Mesenchymal stem cell (in vitro differentiated cells and primary cell): ENCODE results near the gene P2RX1.

Experiments
- DNase-seq: peaks from one replicate; pipeline ENCODE4 v3.0.0-alpha.2; 2013
- H2AFZ ChIP-seq: one replicate; pipeline ENCODE4 v1.6.1; 2013; ENCODE audit warnings: low read depth, mild to moderate bottlenecking, control low read depth, inconsistent platforms, low read length, moderate library complexity
- H2AK5ac ChIP-seq: 2 replicates; pipeline ENCODE4 v1.6.1; 2013; ENCODE audit warnings: low read length, moderate library complexity, mild to moderate bottlenecking, inconsistent platforms; ENCODE audit not compliant: severe bottlenecking
- H2BK120ac ChIP-seq: one replicate; pipeline ENCODE4 v1.6.1; 2013; ENCODE audit warnings: low read depth, mild to moderate bottlenecking, inconsistent platforms, low read length, moderate library complexity
- H2BK12ac ChIP-seq, 2 experiments: one replicate each; pipeline ENCODE4 v1.6.1; 2013; ENCODE audit warnings: inconsistent platforms in 2 of 2, low read length in 2 of 2, mild to moderate bottlenecking in 2 of 2, moderate library complexity in 2 of 2, control low read depth in 1 of 2
- H2BK15ac ChIP-seq: one replicate; pipeline ENCODE4 v1.6.1; 2013; ENCODE audit warnings: mild to moderate bottlenecking, low read depth, inconsistent platforms; ENCODE audit not compliant: poor library complexity, severe bottlenecking
- H2BK5ac ChIP-seq: 2 replicates; pipeline ENCODE4 v1.6.1; 2013; ENCODE audit warnings: low read depth, mild to moderate bottlenecking, low read length, control low read depth, inconsistent platforms; ENCODE audit not compliant: poor library complexity, severe bottlenecking
- H3K14ac ChIP-seq, 2 experiments: one replicate each; pipeline ENCODE4 v1.6.1; 2013; ENCODE audit warnings: inconsistent platforms in 2 of 2, low read length in 2 of 2, control low read depth in 1 of 2, mild to moderate bottlenecking in 1 of 2, moderate library complexity in 1 of 2
- H3K18ac ChIP-seq, 2 experiments: one replicate each; pipeline ENCODE4 v1.6.1; 2013; ENCODE audit warnings: inconsistent platforms in 2 of 2, low read length in 2 of 2, control low read depth in 1 of 2, low read depth in 1 of 2, mild to moderate bottlenecking in 1 of 2
- H3K23ac ChIP-seq, 2 experiments: one replicate each; pipeline ENCODE4 v1.6.1; 2013; ENCODE audit warnings: inconsistent platforms in 2 of 2, low read length in 2 of 2, mild to moderate bottlenecking in 2 of 2, moderate library complexity in 2 of 2, control low read depth in 1 of 2
- H3K27ac ChIP-seq: 2 replicates; pipeline ENCODE4 v1.5.1; 2013; ENCODE audit warnings: mild to moderate bottlenecking, moderate library complexity, low read length, control low read depth, inconsistent platforms; ENCODE audit not compliant: poor library complexity, severe bottlenecking
- H3K27me3 ChIP-seq, 2 experiments: 2 replicates each; pipeline versions ENCODE4 v1.6.1 to v1.7.0; 2013; ENCODE audit warnings: low read length in 2 of 2, mild to moderate bottlenecking in 2 of 2, moderate library complexity in 2 of 2, control low read depth in 1 of 2, inconsistent platforms in 1 of 2; ENCODE audit not compliant: control insufficient read depth in 1 of 2, insufficient read depth in 1 of 2
- H3K36me3 ChIP-seq, 2 experiments: 2 replicates each; pipeline versions ENCODE4 v1.6.1 to v1.7.0; 2013; ENCODE audit warnings: low read length in 2 of 2, control low read depth in 1 of 2, inconsistent platforms in 1 of 2, low read depth in 1 of 2, mild to moderate bottlenecking in 1 of 2; ENCODE audit not compliant: insufficient read depth in 2 of 2, control insufficient read depth in 1 of 2
- H3K4ac ChIP-seq, 2 experiments: one replicate each; pipeline ENCODE4 v1.6.1; 2013; ENCODE audit warnings: inconsistent platforms in 2 of 2, low read length in 2 of 2, mild to moderate bottlenecking in 2 of 2, moderate library complexity in 2 of 2, control low read depth in 1 of 2, low read depth in 1 of 2
- H3K4me1 ChIP-seq: 2 replicates; pipeline ENCODE4 v1.6.1; 2013; ENCODE audit warnings: low read depth, low read length, control low read depth; ENCODE audit not compliant: control insufficient read depth, insufficient read depth
- H3K4me2 ChIP-seq: 2 replicates; pipeline ENCODE4 v1.6.1; 2013; ENCODE audit warnings: low read length, mild to moderate bottlenecking, inconsistent platforms; ENCODE audit not compliant: poor library complexity, severe bottlenecking
- H3K4me3 ChIP-seq, 2 experiments: 2 replicates each; pipeline versions ENCODE4 v1.5.1 to v1.7.0; 2013; ENCODE audit warnings: low read length in 2 of 2, mild to moderate bottlenecking in 2 of 2, control low read depth in 1 of 2, low read depth in 1 of 2; ENCODE audit not compliant: insufficient read depth in 1 of 2
- H3K79me1 ChIP-seq: replicated peaks from 2 replicates; pipeline ENCODE4 v1.6.1; 2013; ENCODE audit warnings: mild to moderate bottlenecking, control low read depth, low read length, inconsistent platforms; ENCODE audit not compliant: poor library complexity, severe bottlenecking
- H3K9ac ChIP-seq: 2 replicates; pipeline ENCODE4 v1.7.0; 2013; ENCODE audit warnings: mild to moderate bottlenecking, low read length, moderate library complexity
- H3K9me3 ChIP-seq: 2 replicates; pipeline ENCODE4 v1.7.0; 2013; ENCODE audit warnings: mild to moderate bottlenecking, low read length; ENCODE audit not compliant: control insufficient read depth
- H4K8ac ChIP-seq: one replicate; pipeline ENCODE4 v1.6.1; 2013; ENCODE audit warnings: inconsistent platforms, mild to moderate bottlenecking, low read length, moderate library complexity
- H4K91ac ChIP-seq: one replicate; pipeline ENCODE4 v1.6.1; 2013; ENCODE audit warnings: mild to moderate bottlenecking, low read length, inconsistent platforms
- WGBS: methylation state at CpG from one replicate; pipeline ENCODE4 v1.1.7; 2013; ENCODE audit warnings: mixed read lengths; 5-methylcytosine and 5-hydroxymethylcytosine counted together

The P2RX1 gene

GRCh38 chr17:3873862-3874261, 42.4 kb downstream of the P2RX1 start:
- Histone ChIP-seq H2AK5ac (no peak overlapping the region), H2BK15ac (no peak overlapping the region), H4K91ac (no peak overlapping the region), H3K27ac (no peak overlapping the region), H2BK12ac (no peak overlapping the region), H3K4me1 (peaks cover 5% of the 10 kb centered on the region), H4K8ac (no peak overlapping the region), H3K18ac (no peak overlapping the region), H3K9ac (no peak overlapping the region), H2BK120ac (no peak overlapping the region), H3K27me3 (no peaks in the 10 kb centered on the region), H3K4me2 (no peak overlapping the region), H2AFZ (no peak overlapping the region), H2BK5ac (no peak overlapping the region), H3K14ac (no peak overlapping the region), H3K23ac (no peak overlapping the region), H3K4ac (no peak overlapping the region), H3K4me3 (no peak overlapping the region), H3K79me1 (peaks cover 4% of the 10 kb centered on the region), H3K36me3 (peaks cover 51 to 69% of the 10 kb centered on the region in 2 experiments), H3K9me3 (no peaks in the 10 kb centered on the region)
- 96% methylated on average over 10 of the region's 10 CpGs for WGBS
- DNase-seq = no peak

DNA sequence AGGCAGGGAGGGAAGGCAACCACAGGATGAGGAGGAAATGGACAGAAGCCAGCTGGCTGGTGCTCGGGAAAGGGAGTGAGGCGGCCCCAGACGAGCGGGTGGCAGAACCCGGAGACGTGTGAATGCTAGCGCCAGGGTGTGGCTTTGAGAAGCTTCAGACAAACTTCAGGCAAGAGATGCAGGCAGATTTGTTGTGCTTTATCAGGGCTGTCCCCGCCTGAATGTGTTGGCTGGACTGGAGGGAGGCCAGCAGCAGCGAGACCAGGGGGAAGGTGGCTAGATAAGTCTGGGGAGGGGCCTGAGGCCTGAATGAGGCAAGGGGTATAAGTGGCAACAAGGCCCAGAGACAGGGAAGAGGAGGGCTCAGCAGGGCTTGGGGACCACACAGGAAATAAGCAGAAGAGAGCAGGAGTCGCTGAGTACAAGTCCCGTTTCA, 45.4 kb downstream of the P2RX1 start:
- H3K4ac ChIP-seq = no peak overlapping the region
- no peak overlapping the region for H3K9ac ChIP-seq
- DNase-seq = no peak
- no peak overlapping the region for H2BK5ac ChIP-seq
- no peak overlapping the region for H2BK15ac ChIP-seq
- WGBS = 77% methylated on average over 9 of the region's 11 CpGs
- no peak overlapping the region for H4K8ac ChIP-seq
- H3K18ac ChIP-seq = no peak overlapping the region
- no peaks in the 10 kb centered on the region for H3K9me3 ChIP-seq
- no peak overlapping the region for H2AFZ ChIP-seq
- no peak overlapping the region for H2BK12ac ChIP-seq
- no peak overlapping the region for H2AK5ac ChIP-seq
- no peak overlapping the region for H3K27ac ChIP-seq
- H3K36me3 ChIP-seq = peaks cover 48 to 56% of the 10 kb centered on the region in 2 experiments
- no peak overlapping the region for H3K23ac ChIP-seq
- H3K27me3 ChIP-seq = no peaks in the 10 kb centered on the region
- H3K79me1 ChIP-seq = peaks cover 2% of the 10 kb centered on the region
- no peak overlapping the region for H3K4me2 ChIP-seq
- no peak overlapping the region for H4K91ac ChIP-seq
- H3K4me1 ChIP-seq = peaks cover 12% of the 10 kb centered on the region
- no peak overlapping the region for H3K14ac ChIP-seq
- no peak overlapping the region for H3K4me3 ChIP-seq
- no peak overlapping the region for H2BK120ac ChIP-seq

- H3K9me3 ChIP-seq = no peaks in the 10 kb centered on the region
- no peak overlapping the region for H2BK12ac ChIP-seq
- H3K27ac ChIP-seq = no peak overlapping the region
- no peak overlapping the region for H2AFZ ChIP-seq
- H2BK15ac ChIP-seq = no peak overlapping the region
- no peak overlapping the region for H3K23ac ChIP-seq
- no peak overlapping the region for H2BK120ac ChIP-seq
- no peak overlapping the region for H3K4me2 ChIP-seq
- no peak for DNase-seq
- H3K14ac ChIP-seq = no peak overlapping the region
- no peak overlapping the region for H3K4ac ChIP-seq
- no peak overlapping the region for H3K9ac ChIP-seq
- H3K79me1 ChIP-seq = no peaks in the 10 kb centered on the region
- peaks cover 23 to 42% of the 10 kb centered on the region in 2 experiments for H3K36me3 ChIP-seq
- H4K8ac ChIP-seq = no peak overlapping the region
- H3K4me3 ChIP-seq = no peak overlapping the region
- WGBS = 88% methylated on average over 11 of the region's 11 CpGs
- H3K18ac ChIP-seq = no peak overlapping the region
- H2BK5ac ChIP-seq = no peak overlapping the region
- no peak overlapping the region for H2AK5ac ChIP-seq
- H4K91ac ChIP-seq = no peak overlapping the region
- H3K4me1 ChIP-seq = peaks cover 24% of the 10 kb centered on the region
- no peaks in the 10 kb centered on the region for H3K27me3 ChIP-seq
These were observed 48.7 kb downstream of the P2RX1 start for GRCh38 chr17:3867606-3868005.

DNA sequence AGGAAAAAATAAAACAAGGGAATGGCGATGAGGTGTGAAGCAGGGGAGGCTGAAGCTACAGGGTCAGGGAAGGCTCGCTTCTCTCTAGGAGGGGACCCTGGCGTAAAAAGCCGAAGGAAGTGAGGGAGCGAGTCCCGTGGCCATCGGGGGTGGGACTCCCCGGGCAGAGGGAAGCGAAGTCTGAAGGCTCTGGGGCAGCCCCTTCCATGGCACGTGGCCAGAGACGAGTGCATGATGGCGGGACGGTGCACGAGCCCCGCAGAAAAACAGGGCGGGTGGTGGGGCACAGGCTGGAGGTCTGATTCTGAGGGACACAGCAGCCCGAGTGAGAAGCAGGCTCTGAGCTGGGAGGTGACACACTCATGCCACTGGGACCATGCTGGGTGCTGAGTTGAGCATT, 49.2 kb downstream of the P2RX1 start:
- no peak overlapping the region for H3K9ac ChIP-seq
- no peak overlapping the region for H2BK120ac ChIP-seq
- H3K27me3 ChIP-seq = no peaks in the 10 kb centered on the region
- H4K8ac ChIP-seq = no peak overlapping the region
- no peak overlapping the region for H3K23ac ChIP-seq
- H2BK5ac ChIP-seq = no peak overlapping the region
- no peak overlapping the region for H2BK15ac ChIP-seq
- no peak overlapping the region for H2AK5ac ChIP-seq
- no peak overlapping the region for H3K14ac ChIP-seq
- no peak overlapping the region for H4K91ac ChIP-seq
- H3K9me3 ChIP-seq = no peaks in the 10 kb centered on the region
- H3K4ac ChIP-seq = no peak overlapping the region
- H2BK12ac ChIP-seq = no peak overlapping the region
- DNase-seq = no peak
- 96% methylated on average over 17 of the region's 17 CpGs for WGBS
- no peak overlapping the region for H3K27ac ChIP-seq
- peaks cover 24% of the 10 kb centered on the region for H3K4me1 ChIP-seq
- no peaks in the 10 kb centered on the region for H3K79me1 ChIP-seq
- no peak overlapping the region for H3K4me2 ChIP-seq
- H2AFZ ChIP-seq = no peak overlapping the region
- no peak overlapping the region for H3K18ac ChIP-seq
- H3K4me3 ChIP-seq = no peak overlapping the region
- peaks cover 18 to 37% of the 10 kb centered on the region in 2 experiments for H3K36me3 ChIP-seq
